AG10803 (cell line): Measurements from ENCODE around the gene SLC20A1.
"Not testable (repeated sequence)": the region's sequence is repeated elsewhere in the genome, so short reads cannot be mapped to it uniquely, and the experiment has no call there.

Experiments used
- DNase-seq: peaks from one replicate; pipeline ENCODE4 v3.0.0; 2010; ENCODE audit warnings: low read depth
- H3K4me3 ChIP-seq: 2 replicates; pipeline ENCODE4 v1.5.1; 2011; ENCODE audit warnings: mild to moderate bottlenecking, low read length, control low read depth
- TF ChIP-seq, protein P1 (sequence below): conservative IDR thresholded peaks from 2 replicates; pipeline ENCODE4 v1.5.1; 2011; ENCODE audit warnings: mild to moderate bottlenecking, low read length, control low read depth, inconsistent platforms

SLC20A1 gene

GRCh38 chr2:112604952-112605351 lies 40.8 kb upstream of the SLC20A1 start:
- H3K4me3 ChIP-seq: no peak overlapping the region
- TF ChIP-seq, protein P1, sequence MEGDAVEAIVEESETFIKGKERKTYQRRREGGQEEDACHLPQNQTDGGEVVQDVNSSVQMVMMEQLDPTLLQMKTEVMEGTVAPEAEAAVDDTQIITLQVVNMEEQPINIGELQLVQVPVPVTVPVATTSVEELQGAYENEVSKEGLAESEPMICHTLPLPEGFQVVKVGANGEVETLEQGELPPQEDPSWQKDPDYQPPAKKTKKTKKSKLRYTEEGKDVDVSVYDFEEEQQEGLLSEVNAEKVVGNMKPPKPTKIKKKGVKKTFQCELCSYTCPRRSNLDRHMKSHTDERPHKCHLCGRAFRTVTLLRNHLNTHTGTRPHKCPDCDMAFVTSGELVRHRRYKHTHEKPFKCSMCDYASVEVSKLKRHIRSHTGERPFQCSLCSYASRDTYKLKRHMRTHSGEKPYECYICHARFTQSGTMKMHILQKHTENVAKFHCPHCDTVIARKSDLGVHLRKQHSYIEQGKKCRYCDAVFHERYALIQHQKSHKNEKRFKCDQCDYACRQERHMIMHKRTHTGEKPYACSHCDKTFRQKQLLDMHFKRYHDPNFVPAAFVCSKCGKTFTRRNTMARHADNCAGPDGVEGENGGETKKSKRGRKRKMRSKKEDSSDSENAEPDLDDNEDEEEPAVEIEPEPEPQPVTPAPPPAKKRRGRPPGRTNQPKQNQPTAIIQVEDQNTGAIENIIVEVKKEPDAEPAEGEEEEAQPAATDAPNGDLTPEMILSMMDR: no peak
- DNase-seq: no peak

GRCh38 chr2:112605926-112606325 lies 39.8 kb upstream of the SLC20A1 start:
- TF ChIP-seq, protein P1: no peak

GRCh38 chr2:112606547-112606946 lies 39.2 kb upstream of the SLC20A1 start:
- TF ChIP-seq, protein P1: no peak
- DNase-seq: no peak
- no peak overlapping the region for H3K4me3 ChIP-seq

More at GRCh38 chr2:112605926-112606325, 39.8 kb upstream of the SLC20A1 start:
- no peak overlapping the region for H3K4me3 ChIP-seq
- DNase-seq: no peak

DNA sequence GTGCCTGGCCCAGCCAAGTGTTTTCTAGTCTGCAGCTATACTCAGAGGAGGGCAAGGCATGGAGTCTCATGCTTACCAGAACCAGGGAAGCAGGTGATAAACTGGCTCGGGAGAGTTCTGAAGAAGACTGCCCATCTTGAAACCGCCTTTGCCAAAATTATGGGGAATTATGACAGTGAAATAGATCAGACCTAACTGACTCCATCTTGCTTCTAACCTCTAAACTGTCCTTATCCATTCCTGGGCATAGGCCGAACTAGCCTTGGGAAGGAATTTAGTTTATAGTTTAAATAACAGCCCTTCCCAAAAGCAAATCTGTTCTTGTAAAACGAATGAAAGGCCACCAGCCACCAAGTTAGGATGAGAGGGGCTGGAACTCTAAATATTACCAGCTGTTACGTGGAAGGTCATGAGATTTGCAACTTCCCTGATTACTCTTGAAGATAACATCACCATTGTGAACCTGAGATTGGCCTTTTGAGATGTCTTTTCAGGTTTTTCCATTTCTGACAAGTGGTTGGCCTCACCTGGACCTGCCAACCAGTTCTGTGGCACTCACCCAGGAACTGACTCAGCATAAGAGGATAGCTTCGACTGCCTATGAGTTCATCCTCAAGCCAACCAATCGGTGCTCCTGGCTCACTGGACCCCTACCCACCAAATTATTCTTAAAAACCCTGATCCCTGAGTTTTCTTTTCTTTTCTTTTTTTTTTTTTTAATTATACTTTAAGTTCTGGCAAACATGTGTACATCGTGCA lies 37.9 kb upstream of the SLC20A1 start:
- H3K4me3 ChIP-seq: no peak overlapping the region
- no peak for DNase-seq
- TF ChIP-seq, protein P1: no peak

- DNase-seq, H3K4me3 ChIP-seq: not testable (repeated sequence)
Measured at GRCh38 chr2:112609320-112609719, 36.4 kb upstream of the SLC20A1 start.

- not testable (repeated sequence) for DNase-seq, H3K4me3 ChIP-seq
Measured at GRCh38 chr2:112612283-112612682, 33.5 kb upstream of the SLC20A1 start.

DNA sequence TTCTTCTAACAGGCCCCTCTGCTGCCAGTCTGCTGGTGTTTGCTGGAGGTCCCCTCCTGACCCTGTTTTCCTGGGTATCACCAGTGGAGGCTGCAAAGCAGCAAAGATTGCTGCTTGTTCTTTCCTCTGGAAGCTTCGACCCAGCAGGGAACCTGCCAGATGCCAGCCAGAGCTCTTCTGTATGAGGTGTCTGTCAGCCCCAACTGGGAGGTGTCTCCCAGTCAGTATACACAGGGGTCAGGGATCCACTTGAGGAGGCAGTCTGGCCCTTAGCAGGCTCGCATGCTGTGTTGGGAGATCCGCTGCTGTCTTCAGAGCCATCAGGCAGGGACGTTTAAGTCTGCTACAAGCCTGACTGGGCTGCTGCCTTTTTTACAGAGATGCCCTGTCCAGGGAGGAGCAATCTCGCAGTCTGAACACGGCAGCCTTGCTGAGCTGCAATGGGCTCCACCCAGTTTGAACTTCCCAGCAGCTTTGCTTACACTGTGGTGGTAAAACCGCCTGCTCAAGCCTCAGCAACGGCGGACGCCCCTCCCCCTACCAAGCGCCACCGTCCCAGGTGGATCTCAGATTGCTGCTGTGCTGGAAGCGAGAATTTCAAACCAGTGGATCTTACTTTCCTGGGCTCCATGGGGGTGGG lies 31.4 kb upstream of the SLC20A1 start:
- H3K4me3 ChIP-seq: no peak overlapping the region
- no peak for DNase-seq

GRCh38 chr2:112615051-112615450 lies 30.7 kb upstream of the SLC20A1 start:
- H3K4me3 ChIP-seq: no peak overlapping the region
- TF ChIP-seq, protein P1: no peak
- no peak for DNase-seq

More for the DNA sequence above, 31.4 kb upstream of the SLC20A1 start:
- TF ChIP-seq, protein P1: no peak

GRCh38 chr2:112615798-112616197 lies 29.9 kb upstream of the SLC20A1 start:
- DNase-seq, H3K4me3 ChIP-seq: not testable (repeated sequence)
